Keratinocyte (primary cell): ENCODE measurements around the gene SRY.

ENCODE experiments used
- EZH2 ChIP-seq: IDR thresholded peaks from one replicate; pipeline ENCODE4 v1.6.1; 2012; ENCODE audit warnings: inconsistent platforms, mild to moderate bottlenecking, low read length, moderate library complexity
- TF ChIP-seq, protein P1 (sequence below), 3 experiments: IDR thresholded peaks in 1 of 3; conservative IDR thresholded peaks in 1 of 3; optimal IDR thresholded peaks in 1 of 3; 2 replicates in 2 of 3; 3 replicates in 1 of 3; pipeline versions ENCODE3 to v1.5.1; 2011; ENCODE audit warnings: low read length in 3 of 3, mild to moderate bottlenecking in 3 of 3, moderate library complexity in 2 of 3, control low read depth in 1 of 3, inconsistent platforms in 1 of 3; ENCODE audit not compliant: insufficient read depth in 2 of 3; ENCODE audit errors: extremely low read depth in 1 of 3

- TF ChIP-seq, protein P1, sequence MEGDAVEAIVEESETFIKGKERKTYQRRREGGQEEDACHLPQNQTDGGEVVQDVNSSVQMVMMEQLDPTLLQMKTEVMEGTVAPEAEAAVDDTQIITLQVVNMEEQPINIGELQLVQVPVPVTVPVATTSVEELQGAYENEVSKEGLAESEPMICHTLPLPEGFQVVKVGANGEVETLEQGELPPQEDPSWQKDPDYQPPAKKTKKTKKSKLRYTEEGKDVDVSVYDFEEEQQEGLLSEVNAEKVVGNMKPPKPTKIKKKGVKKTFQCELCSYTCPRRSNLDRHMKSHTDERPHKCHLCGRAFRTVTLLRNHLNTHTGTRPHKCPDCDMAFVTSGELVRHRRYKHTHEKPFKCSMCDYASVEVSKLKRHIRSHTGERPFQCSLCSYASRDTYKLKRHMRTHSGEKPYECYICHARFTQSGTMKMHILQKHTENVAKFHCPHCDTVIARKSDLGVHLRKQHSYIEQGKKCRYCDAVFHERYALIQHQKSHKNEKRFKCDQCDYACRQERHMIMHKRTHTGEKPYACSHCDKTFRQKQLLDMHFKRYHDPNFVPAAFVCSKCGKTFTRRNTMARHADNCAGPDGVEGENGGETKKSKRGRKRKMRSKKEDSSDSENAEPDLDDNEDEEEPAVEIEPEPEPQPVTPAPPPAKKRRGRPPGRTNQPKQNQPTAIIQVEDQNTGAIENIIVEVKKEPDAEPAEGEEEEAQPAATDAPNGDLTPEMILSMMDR (optimal IDR thresholded peaks at IDR 0.05 in 1 of 3, IDR thresholded peaks at IDR 0.05 in 1 of 3, conservative IDR thresholded peaks at IDR 0.05 in 1 of 3; ENCODE audit: extremely low read depth in 1 of 3, insufficient read depth in 2 of 3, low read length in 3 of 3): no peak
- TF ChIP-seq EZH2: no peak
These were observed 10.5 kb upstream of the SRY start for GRCh38 chrY:2797991-2798390.
